Measurements from ENCODE around the gene ZNF398.
A peak's percentile ranks its signal among the peaks of the same experiment; 100 is the strongest.

ZNF398 gene

GRCh38 chr7:149147752-149148653, 750 bp downstream of the ZNF398 start:
- DNase-seq (ENCODE audit: low read depth), result peak; percentile 70

- no peak for DNase-seq (ENCODE audit: low read depth)
Observed at GRCh38 chr7:149150981-149151380, 3.7 kb downstream of the ZNF398 start.

GRCh38 chr7:149153346-149153745, 6.1 kb downstream of the ZNF398 start:
- no peak for DNase-seq (ENCODE audit: low read depth)

- DNase-seq (ENCODE audit: low read depth), result no peak
Observed at GRCh38 chr7:149154056-149154455, 6.8 kb downstream of the ZNF398 start.

- no peak for DNase-seq (ENCODE audit: low read depth)
Observed at GRCh38 chr7:149156898-149157297, 9.6 kb downstream of the ZNF398 start.

GRCh38 chr7:149161241-149161848, 14.1 kb downstream of the ZNF398 start:
- peak; percentile 75 for DNase-seq (ENCODE audit: low read depth)

- DNase-seq (ENCODE audit: low read depth), result no peak
Observed at GRCh38 chr7:149166142-149166541, 18.9 kb downstream of the ZNF398 start.

- DNase-seq (ENCODE audit: low read depth), result no peak
Observed at GRCh38 chr7:149166630-149167352, 19.5 kb downstream of the ZNF398 start.

- peak; percentile 84 for DNase-seq (ENCODE audit: low read depth)
Observed at GRCh38 chr7:149171892-149172533, 24.8 kb downstream of the ZNF398 start.

- no peak for DNase-seq (ENCODE audit: low read depth)
Observed at GRCh38 chr7:149172534-149172920, 25.3 kb downstream of the ZNF398 start.

- DNase-seq (ENCODE audit: low read depth), result no peak
Observed at GRCh38 chr7:149175150-149175549, 27.9 kb downstream of the ZNF398 start.

GRCh38 chr7:149179241-149179640, 32.0 kb downstream of the ZNF398 start:
- DNase-seq (ENCODE audit: low read depth), result no peak

GRCh38 chr7:149180722-149181449, 33.6 kb downstream of the ZNF398 start:
- DNase-seq (ENCODE audit: low read depth), result no peak

GRCh38 chr7:149181450-149181790, 34.2 kb downstream of the ZNF398 start:
- no peak for DNase-seq (ENCODE audit: low read depth)

- DNase-seq (ENCODE audit: low read depth), result no peak
Observed at GRCh38 chr7:149184274-149184673, 37.0 kb downstream of the ZNF398 start.

- no peak for DNase-seq (ENCODE audit: low read depth)
Observed at GRCh38 chr7:149188213-149188612, 41.0 kb downstream of the ZNF398 start.

- no peak for DNase-seq (ENCODE audit: low read depth)
Observed at GRCh38 chr7:149188637-149189259, 41.5 kb downstream of the ZNF398 start.

GRCh38 chr7:149191851-149192250, 44.6 kb downstream of the ZNF398 start:
- no peak for DNase-seq (ENCODE audit: low read depth)

GRCh38 chr7:149194799-149195179, 47.5 kb downstream of the ZNF398 start:
- no peak for DNase-seq (ENCODE audit: low read depth)

GRCh38 chr7:149195180-149196150, 48.2 kb downstream of the ZNF398 start, which contains the start of gene ZNF282:
TSS of gene ZNF282 (plus strand) at chr7:149195546. CDS start at chr7:149195590, 44 bp downstream.
- peak; percentile 91 for DNase-seq (ENCODE audit: low read depth)
